ENCODE data around the gene SSH3.

Gene SSH3

DNA sequence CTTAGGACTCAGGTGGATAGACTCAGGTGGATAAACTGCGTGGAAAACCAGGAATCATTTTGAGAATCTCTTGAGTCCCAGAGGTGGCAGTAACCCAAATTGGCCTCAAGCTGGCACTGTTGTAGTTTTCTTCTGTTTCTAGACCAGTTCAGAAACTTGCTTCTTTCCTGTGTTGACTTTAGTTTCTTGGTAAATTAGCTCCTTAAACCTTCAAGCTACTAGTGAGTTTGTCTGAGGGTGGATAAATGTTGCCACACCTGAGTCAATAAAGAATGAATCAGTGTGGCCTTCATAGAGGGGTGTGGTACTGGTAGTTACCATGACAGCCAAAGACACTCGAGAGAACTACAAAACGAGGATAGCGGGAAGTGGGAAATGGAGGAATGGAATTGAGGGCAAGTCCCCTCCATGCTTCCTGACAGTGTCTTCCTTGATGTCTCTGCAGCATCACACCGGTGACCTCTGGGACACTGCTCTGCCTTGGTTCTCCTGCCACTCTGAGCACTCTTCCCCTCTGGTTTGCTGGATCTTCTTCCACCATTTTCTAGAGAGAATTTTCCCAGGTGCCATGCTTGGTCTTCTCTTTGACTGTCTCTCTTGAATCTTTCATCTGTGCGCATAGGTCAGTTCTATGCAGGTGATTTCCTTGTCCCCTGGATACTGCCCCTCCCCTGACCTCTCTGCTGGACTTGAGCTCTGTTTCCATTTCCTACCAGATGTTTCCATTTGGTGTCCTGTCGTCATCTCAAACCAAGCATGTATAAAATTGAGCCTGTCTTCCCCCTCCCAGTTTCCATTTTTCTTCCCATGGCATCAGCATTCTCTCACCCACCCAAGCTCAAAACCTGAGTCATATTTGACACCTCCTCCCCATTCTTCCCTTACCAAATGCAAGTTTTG lies 42.8 kb downstream of the SSH3 start:
- no peak for TF ChIP-seq MYC (IDR thresholded peaks at IDR 0.05; ENCODE audit: low read depth, low read length)
- TF ChIP-seq, protein P1, sequence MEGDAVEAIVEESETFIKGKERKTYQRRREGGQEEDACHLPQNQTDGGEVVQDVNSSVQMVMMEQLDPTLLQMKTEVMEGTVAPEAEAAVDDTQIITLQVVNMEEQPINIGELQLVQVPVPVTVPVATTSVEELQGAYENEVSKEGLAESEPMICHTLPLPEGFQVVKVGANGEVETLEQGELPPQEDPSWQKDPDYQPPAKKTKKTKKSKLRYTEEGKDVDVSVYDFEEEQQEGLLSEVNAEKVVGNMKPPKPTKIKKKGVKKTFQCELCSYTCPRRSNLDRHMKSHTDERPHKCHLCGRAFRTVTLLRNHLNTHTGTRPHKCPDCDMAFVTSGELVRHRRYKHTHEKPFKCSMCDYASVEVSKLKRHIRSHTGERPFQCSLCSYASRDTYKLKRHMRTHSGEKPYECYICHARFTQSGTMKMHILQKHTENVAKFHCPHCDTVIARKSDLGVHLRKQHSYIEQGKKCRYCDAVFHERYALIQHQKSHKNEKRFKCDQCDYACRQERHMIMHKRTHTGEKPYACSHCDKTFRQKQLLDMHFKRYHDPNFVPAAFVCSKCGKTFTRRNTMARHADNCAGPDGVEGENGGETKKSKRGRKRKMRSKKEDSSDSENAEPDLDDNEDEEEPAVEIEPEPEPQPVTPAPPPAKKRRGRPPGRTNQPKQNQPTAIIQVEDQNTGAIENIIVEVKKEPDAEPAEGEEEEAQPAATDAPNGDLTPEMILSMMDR (IDR thresholded peaks at IDR 0.05; ENCODE audit: low read depth, low read length): peak; percentile 95
- no peak for TF ChIP-seq POLR2A (IDR thresholded peaks at IDR 0.05; ENCODE audit: extremely low read depth, insufficient read length)
- DNase-seq (ENCODE audit: low read depth): peak; percentile 64

DNA sequence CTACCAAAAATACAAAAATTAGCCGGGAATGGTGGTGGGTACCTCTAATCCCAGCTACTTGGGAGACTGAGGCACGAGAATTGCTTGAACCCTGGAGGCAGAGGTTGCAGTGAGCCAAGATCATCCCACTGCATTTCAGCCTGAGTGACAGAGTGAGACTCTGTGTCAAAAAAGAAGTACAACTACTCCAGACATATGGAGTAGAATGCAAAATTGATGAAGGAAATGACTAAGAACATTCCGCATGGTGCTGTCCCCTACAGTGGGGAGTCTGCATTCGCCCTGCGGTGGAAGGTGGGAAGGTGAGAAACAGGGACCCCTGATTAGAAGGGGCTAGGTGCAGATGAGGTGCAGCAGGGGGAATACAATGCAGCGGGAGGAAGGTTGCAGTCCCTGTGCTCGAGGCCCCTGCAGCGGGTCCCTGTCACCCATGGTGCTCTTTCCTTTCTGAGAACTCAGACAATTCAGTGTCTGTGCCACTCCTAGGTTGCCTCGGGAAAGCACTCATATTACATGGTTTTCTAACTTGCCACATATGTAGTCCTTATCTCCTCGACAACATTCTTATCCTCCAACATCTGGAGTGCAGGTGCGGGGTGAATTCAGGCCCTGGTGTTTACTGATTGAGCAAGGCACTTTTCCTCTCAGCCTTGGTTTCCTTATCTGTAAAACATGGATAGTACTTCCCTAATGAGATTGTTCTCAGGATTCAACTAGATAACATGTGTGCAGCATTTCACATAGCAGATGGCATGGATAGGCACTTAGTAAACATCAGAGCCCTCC lies 44.8 kb downstream of the SSH3 start:
- TF ChIP-seq, protein P1 (IDR thresholded peaks at IDR 0.05; ENCODE audit: low read depth, low read length): no peak
- no peak for TF ChIP-seq POLR2A (IDR thresholded peaks at IDR 0.05; ENCODE audit: extremely low read depth, insufficient read length)
- TF ChIP-seq, protein P2, sequence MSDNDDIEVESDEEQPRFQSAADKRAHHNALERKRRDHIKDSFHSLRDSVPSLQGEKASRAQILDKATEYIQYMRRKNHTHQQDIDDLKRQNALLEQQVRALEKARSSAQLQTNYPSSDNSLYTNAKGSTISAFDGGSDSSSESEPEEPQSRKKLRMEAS (IDR thresholded peaks at IDR 0.05; ENCODE audit: low read depth, low read length): no peak
- TF ChIP-seq MYC (IDR thresholded peaks at IDR 0.05; ENCODE audit: low read depth, low read length): no peak
- no peak for DNase-seq (ENCODE audit: low read depth)
- H3K4me3 ChIP-seq (ENCODE audit: low read depth, low read length): no peak overlapping the region

More for the DNA sequence above, 42.8 kb downstream of the SSH3 start:
- H3K4me3 ChIP-seq (ENCODE audit: low read depth, low read length): no peak overlapping the region

DNA sequence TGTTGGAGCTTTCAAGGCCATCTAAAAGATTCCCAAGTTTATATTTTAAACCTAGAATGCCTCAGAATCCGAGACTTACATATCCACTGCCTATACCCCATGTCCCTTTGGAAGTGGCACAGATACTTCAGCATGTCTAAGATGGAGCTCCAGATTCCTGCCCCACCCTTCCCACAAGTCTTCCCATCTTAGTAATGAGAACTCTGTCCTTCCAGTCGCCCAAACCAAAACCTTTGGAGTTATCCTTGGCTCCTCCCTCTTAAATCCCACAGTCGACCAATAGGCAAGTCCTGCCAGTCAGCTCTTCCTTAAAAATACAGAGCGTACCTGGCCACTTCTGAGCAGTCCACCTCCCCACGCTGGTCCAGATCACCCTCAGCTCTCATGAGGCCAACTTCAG lies 45.7 kb downstream of the SSH3 start:
- TF ChIP-seq, protein P2 (IDR thresholded peaks at IDR 0.05; ENCODE audit: low read depth, low read length): no peak
- TF ChIP-seq, protein P1 (IDR thresholded peaks at IDR 0.05; ENCODE audit: low read depth, low read length): no peak
- DNase-seq (ENCODE audit: low read depth): no peak
- no peak overlapping the region for H3K4me3 ChIP-seq (ENCODE audit: low read depth, low read length)

DNA sequence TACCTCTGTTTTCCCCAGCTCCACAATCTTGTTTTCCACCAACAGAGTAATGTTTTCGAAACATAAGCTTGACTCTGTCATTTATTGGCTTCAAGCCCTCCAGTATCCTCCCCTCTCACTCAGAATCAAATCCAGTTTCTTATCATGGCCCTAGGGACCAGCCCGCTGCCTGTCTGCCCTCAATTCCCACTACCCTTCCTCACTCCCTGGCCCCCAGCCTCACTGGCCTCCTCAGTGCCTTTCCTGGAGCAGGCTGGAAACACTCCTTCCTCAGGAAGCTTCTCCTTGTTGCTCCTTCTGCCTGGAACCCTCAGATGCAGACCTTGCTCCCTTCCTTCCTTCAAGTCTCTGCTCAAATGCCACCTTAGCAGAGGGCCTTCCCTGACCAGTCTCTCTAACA lies 46.1 kb downstream of the SSH3 start:
- no peak for DNase-seq (ENCODE audit: low read depth)
- TF ChIP-seq POLR2A (IDR thresholded peaks at IDR 0.05; ENCODE audit: extremely low read depth, insufficient read length) (no peak), MYC (IDR thresholded peaks at IDR 0.05; ENCODE audit: low read depth, low read length) (no peak)
- TF ChIP-seq, protein P1 (IDR thresholded peaks at IDR 0.05; ENCODE audit: low read depth, low read length): no peak
- TF ChIP-seq, protein P2 (IDR thresholded peaks at IDR 0.05; ENCODE audit: low read depth, low read length): no peak
- H3K4me3 ChIP-seq (ENCODE audit: low read depth, low read length): no peak overlapping the region

DNA sequence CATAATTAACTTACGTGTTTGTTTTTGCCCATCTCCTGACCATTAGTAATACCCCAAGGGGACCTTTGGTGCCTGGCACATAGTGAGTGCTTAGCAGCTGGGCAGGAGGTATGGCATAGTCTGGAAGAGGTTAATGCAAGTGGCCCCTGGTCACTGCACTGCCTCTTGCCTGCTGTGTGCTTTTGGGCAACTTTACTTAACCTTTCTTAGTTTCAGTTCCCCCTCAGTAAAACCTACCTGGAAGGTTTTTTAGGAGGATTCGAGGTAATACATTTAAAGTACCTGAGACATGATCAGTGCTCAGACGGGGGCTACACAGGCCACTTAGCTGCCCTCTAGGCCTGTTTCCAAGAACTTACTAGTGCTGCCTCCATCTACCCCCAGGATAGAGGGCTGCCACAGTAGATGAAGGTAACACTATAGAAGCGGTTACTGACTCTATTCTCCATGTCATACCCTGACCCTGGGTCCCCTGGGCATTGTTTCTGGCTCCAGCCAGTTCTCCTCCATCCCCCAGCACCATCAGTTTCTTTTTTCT lies 46.7 kb downstream of the SSH3 start:
- DNase-seq (ENCODE audit: low read depth): no peak
- H3K4me3 ChIP-seq (ENCODE audit: low read depth, low read length): no peak overlapping the region
- TF ChIP-seq POLR2A (IDR thresholded peaks at IDR 0.05; ENCODE audit: extremely low read depth, insufficient read length) (no peak), MYC (IDR thresholded peaks at IDR 0.05; ENCODE audit: low read depth, low read length) (no peak)
- TF ChIP-seq, protein P2 (IDR thresholded peaks at IDR 0.05; ENCODE audit: low read depth, low read length): no peak
- TF ChIP-seq, protein P1 (IDR thresholded peaks at IDR 0.05; ENCODE audit: low read depth, low read length): no peak

All from NB4 (cell line).